SU-DHL-6 (cell line): ENCODE results near the gene HS6ST1.

Source experiments
- H2AFZ ChIP-seq: fragments of 200-600 bp; sonication (generic); 2 replicates; pipeline ENCODE4 v1.6.1; 2014; ENCODE audit warnings: low read depth, mild to moderate bottlenecking, moderate library complexity, mixed read lengths, antibody characterized with exemption, low read length; ENCODE audit not compliant: severe bottlenecking
- H3F3A ChIP-seq: fragments of 200-600 bp; shearing (Covaris generic); 2 replicates; pipeline ENCODE4 v1.6.0; 2016; ENCODE audit warnings: antibody characterized with exemption, mild to moderate bottlenecking; ENCODE audit not compliant: insufficient read depth
- H3K27ac ChIP-seq: fragments of 200-600 bp; sonication (generic); 2 replicates; pipeline ENCODE4 v1.5.1; 2016; ENCODE audit warnings: low read depth, mild to moderate bottlenecking, low read length, moderate library complexity, mixed read lengths
- H3K27me3 ChIP-seq: fragments of 200-600 bp; sonication (generic), shearing (Covaris generic); 2 replicates; pipeline ENCODE4 v1.6.0; 2014; ENCODE audit warnings: mild to moderate bottlenecking, low read length
- H3K36me3 ChIP-seq: fragments of 200-600 bp; sonication (generic); 2 replicates; pipeline ENCODE4 v1.6.1; 2014; ENCODE audit warnings: mild to moderate bottlenecking, low read length, mixed read lengths
- H3K4me2 ChIP-seq: fragments of 300-600, 200-600 bp; shearing (Covaris generic), sonication (generic); 2 replicates; pipeline ENCODE4 v1.6.0; 2014; ENCODE audit warnings: low read length, low read depth, mild to moderate bottlenecking; ENCODE audit not compliant: poor library complexity, severe bottlenecking
- H3K4me3 ChIP-seq: fragments of 200-600 bp; sonication (generic); 2 replicates; pipeline ENCODE4 v1.5.1; 2014; ENCODE audit warnings: antibody characterized with exemption, low read length, mild to moderate bottlenecking, mixed read lengths; ENCODE audit not compliant: insufficient read depth, poor library complexity, severe bottlenecking
- H3K79me2 ChIP-seq: fragments of 200-600 bp; sonication (generic); 2 replicates; pipeline ENCODE4 v1.6.1; 2014; ENCODE audit warnings: mild to moderate bottlenecking, low read length, moderate library complexity; ENCODE audit not compliant: insufficient read depth
- H3K9ac ChIP-seq: fragments of 200-600 bp; sonication (generic); 2 replicates; pipeline ENCODE4 v1.7.0; 2014; ENCODE audit warnings: mild to moderate bottlenecking, low read length
- H3K9me2 ChIP-seq: fragments of 200-600 bp; sonication (generic); replicated peaks from 2 replicates; pipeline ENCODE4 v1.6.1; 2014; ENCODE audit warnings: low read length; ENCODE audit not compliant: insufficient read depth
- H3K9me3 ChIP-seq: fragments of 200-600 bp; sonication (generic); 2 replicates; pipeline ENCODE4 v1.6.1; 2014; ENCODE audit warnings: low read length, mixed read lengths; ENCODE audit not compliant: insufficient read depth
- H4K20me1 ChIP-seq: fragments of 200-600 bp; sonication (generic); 2 replicates; pipeline ENCODE4 v1.6.1; 2014; ENCODE audit warnings: low read depth, mild to moderate bottlenecking, antibody characterized with exemption, low read length, moderate library complexity, mixed read lengths
- CTCF ChIP-seq: fragments of 200-600 bp; sonication (generic); IDR thresholded peaks from one replicate; pipeline ENCODE4 v1.5.1; 2017; ENCODE audit warnings: antibody characterized with exemption, mild to moderate bottlenecking, low read length, moderate library complexity; ENCODE audit not compliant: insufficient read depth, poor library complexity, severe bottlenecking
- EZH2phosphoT487 ChIP-seq: fragments of 200-600 bp; sonication (generic), shearing (Covaris generic); conservative IDR thresholded peaks from 2 replicates; pipeline ENCODE4 v1.6.1; 2018; ENCODE audit warnings: mild to moderate bottlenecking, antibody characterized with exemption, low read length, moderate library complexity, mixed read lengths

Gene HS6ST1

DNA sequence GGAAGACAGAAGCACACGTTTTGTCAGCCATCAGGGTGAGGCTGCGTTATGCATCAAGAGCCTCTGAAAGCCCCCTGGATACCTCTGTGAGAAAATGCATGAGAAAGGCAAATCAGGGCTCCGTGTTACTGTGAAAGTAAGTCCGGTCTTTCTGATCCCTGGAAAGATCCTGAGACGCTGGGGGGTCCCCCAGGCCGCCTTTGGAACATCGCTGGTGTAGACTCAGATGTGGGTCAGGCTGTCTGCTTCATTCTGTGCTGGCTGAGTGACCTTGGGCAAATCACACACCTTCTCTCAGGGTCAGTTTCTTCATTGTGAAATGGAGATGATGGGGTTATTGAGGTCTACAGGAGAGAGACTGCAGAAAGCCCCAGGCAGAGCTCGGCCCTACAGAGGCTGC lies 42.0 kb upstream of the HS6ST1 start:
- H3F3A ChIP-seq, result no peaks in the 10 kb centered on the region
- no peaks in the 10 kb centered on the region for H3K9me3 ChIP-seq
- no peak overlapping the region for H3K4me3 ChIP-seq
- no peaks in the 10 kb centered on the region for H3K36me3 ChIP-seq
- no peaks in the 10 kb centered on the region for H3K79me2 ChIP-seq
- no peak overlapping the region for H2AFZ ChIP-seq
- H4K20me1 ChIP-seq, result no peaks in the 10 kb centered on the region
- TF ChIP-seq CTCF (no peak), EZH2phosphoT487 (no peak)
- H3K9me2 ChIP-seq, result no peaks in the 10 kb centered on the region
- no peak overlapping the region for H3K9ac ChIP-seq
- no peak overlapping the region for H3K27ac ChIP-seq
- H3K4me2 ChIP-seq, result no peak overlapping the region
- H3K27me3 ChIP-seq, result no peaks in the 10 kb centered on the region

- no peak overlapping the region for H3K4me2 ChIP-seq
- no peaks in the 10 kb centered on the region for H3K79me2 ChIP-seq
- H3K27ac ChIP-seq, result no peak overlapping the region
- H3K4me3 ChIP-seq, result no peak overlapping the region
- no peaks in the 10 kb centered on the region for H3K9me3 ChIP-seq
- no peaks in the 10 kb centered on the region for H3K9me2 ChIP-seq
- TF ChIP-seq EZH2phosphoT487, result no peak
- no peak for TF ChIP-seq CTCF
- no peaks in the 10 kb centered on the region for H3F3A ChIP-seq
- H4K20me1 ChIP-seq, result no peaks in the 10 kb centered on the region
- H3K9ac ChIP-seq, result no peak overlapping the region
- H2AFZ ChIP-seq, result no peak overlapping the region
- no peaks in the 10 kb centered on the region for H3K36me3 ChIP-seq
- no peaks in the 10 kb centered on the region for H3K27me3 ChIP-seq
Measured at GRCh38 chr2:128359841-128360240, 41.2 kb upstream of the HS6ST1 start.

- Histone ChIP-seq H3K9ac (no peak overlapping the region), H2AFZ (no peak overlapping the region), H4K20me1 (no peaks in the 10 kb centered on the region), H3K36me3 (no peaks in the 10 kb centered on the region), H3K9me3 (no peaks in the 10 kb centered on the region), H3K4me2 (no peak overlapping the region), H3K79me2 (no peaks in the 10 kb centered on the region), H3K9me2 (no peaks in the 10 kb centered on the region), H3K27ac (no peak overlapping the region), H3K4me3 (no peak overlapping the region), H3F3A (no peaks in the 10 kb centered on the region), H3K27me3 (no peaks in the 10 kb centered on the region)
- TF ChIP-seq EZH2phosphoT487 (no peak), CTCF (no peak)
Measured at GRCh38 chr2:128358941-128359731, 40.5 kb upstream of the HS6ST1 start.
